ENCODE data around the gene RB1.
A peak's percentile ranks its signal among the peaks of the same experiment; 100 is the strongest.
"Not testable (repeated sequence)": the region's sequence is repeated elsewhere in the genome, so short reads cannot be mapped to it uniquely, and the experiment has no call there.

Gene RB1

DNA sequence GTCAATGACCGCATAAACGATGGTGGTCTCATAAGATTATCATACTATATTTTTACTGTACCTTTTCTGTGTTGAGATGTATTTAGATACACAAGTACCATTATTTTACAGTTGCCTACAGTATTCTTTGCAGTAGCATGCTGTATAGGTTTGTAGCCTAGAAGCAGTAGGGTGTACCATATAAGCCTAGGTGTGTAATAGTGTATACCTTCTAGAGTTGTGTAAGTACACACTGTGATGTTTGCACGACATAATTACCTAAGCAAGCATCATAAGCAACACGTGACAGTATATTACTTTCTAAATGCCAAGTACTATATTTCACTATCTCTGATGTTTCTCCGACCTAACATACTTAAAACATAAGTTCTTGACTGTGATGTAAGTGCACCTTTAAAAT, 106.6 kb downstream of the RB1 start:
- no peak for DNase-seq (ENCODE audit: low read depth)

DNA sequence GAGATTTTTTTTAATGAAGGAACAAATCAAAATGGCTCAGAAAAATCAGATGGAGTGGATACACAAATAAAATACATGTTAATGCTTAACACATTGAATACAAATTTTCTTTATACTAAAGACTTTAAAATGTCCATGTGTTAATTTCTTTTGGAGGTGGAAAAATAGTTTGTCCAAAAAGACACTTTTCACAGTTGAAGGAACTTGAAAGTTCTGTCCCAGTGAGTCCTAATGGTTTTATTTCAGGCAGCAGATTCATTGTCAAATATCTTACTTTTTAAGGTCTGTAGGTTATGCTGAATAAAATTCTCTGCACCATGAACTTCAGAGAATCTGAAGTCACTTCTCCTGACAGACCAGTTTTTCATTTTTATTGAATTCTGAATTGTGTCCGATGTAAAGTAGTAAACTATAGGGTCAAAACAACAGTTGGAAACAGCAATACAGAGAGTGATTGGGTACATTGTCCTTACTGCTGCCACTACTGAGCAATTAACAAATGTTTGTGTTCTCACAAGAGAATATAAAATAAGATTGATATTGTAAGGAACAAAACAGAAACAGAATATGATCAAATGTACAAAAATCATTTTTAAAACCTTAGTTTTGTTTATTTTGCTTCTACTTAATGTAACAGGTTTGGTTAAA, 107.7 kb downstream of the RB1 start:
- DNase-seq (ENCODE audit: low read depth): no peak

DNA sequence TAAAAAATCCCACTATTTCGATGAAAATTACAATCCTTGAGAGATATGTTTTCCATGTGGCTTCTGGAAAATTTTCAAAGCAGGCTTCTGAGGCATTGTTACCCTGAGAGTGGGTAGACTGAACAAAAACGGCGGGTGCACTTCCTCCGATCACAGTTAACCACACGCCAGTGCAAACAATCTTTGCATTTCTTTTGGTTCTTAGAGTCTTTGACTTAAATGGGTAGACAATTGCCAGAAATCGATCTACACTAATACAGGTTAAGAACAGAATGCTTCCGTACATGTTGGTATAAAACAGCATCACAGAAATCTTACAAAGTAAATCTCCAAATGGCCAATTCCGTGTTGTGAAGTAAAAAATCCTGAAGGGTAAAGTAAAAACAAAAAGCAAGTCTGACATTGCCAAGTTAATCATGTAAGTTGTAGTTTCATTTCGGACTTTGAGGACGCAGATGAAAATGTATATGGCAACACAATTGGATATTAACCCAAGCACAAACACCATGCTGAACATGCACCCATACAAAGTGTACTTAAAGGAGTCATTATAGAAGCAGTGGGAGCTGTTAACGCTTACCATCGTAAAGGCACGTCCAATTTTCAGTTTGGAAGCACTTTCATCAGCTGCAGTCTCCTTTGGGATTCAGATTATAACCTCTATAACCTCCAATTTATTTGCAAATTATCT, 108.4 kb downstream of the RB1 start:
- DNase-seq (ENCODE audit: low read depth): no peak

DNA sequence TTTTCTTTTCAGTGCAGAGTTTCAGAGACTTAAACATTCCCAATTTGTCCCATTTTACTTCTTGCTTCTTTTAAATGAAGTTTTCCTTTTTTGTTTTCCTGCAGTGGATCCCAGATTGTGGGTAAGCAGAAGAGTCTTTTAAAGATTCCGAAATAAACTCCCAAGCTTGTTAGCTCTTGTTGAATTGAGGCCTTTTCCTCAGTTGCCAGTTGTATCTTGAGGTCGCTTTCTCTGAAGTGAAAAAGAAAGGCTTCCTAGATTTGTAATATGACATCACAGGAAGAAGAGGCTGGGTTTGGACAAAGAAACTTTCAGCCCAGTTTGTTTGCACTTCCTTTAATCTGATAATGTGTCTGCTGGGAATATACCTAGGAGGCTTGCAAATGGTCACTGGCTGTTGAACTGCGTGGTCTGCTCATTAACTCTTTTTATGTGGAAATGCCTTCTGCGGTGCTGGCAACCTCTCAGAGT, 109.4 kb downstream of the RB1 start, which contains the start of gene LPAR6:
TSS of gene LPAR6 (minus strand) at position 233 of the 471 bp plus-strand sequence. CDS start 690 bp downstream, outside the sequence.
- DNase-seq (ENCODE audit: low read depth): no peak

DNA sequence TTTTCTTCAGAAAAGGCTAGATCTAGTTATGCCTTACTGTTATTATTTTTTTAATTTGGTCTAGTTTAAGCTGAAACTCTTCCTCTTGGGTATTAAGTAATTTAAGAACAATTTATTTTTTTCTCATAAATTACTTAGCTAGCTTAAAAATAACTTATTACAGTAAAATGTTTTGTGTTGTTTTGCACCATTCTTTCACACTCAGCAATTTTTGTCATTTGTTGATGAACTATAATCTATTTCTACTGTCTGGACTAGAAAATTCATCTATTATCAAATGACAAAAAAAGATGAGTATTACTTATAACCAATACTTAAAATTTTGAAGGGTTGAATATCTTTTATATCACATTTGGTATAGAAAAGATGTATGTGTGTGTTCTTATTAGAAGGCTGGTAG, 111.0 kb downstream of the RB1 start:
- DNase-seq (ENCODE audit: low read depth): no peak

DNA sequence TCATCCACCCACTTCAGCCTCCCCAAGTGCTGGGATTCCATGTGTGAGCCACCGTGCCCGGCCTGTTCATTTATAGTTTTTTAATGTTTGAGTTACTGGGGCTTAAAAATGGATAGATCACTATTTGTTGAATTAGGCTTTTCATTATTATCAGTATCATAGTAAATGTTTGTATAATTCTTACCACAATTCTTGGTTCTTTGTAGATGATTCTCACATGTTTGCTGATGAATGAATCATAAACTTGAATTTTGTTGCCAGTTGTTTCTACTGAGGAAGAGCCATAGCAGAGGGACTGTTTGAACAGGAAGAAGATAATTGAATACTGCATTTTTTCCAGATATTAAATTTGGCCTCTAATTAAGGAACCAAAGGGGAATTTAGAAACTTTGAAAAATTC, 112.0 kb downstream of the RB1 start:
- DNase-seq (ENCODE audit: low read depth): no peak

DNA sequence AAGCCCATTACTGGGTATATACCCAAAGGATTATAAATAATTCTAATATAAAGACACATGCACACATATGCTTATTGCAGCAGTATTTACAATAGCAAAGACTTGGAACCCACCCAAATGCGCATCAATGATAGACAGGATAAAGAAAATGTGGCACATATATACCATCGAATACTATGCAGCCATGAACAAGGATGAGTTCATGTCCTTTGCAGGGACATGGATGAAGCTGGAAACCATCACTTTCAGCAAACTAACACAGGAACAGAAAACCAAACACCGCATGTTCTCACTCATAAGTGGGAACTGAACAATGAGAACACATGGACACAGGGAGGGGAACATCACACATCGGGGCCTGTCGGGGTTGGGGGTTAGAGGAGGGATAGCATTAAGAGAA, 118.5 kb downstream of the RB1 start:
- not testable (repeated sequence) for DNase-seq (ENCODE audit: low read depth)

DNA sequence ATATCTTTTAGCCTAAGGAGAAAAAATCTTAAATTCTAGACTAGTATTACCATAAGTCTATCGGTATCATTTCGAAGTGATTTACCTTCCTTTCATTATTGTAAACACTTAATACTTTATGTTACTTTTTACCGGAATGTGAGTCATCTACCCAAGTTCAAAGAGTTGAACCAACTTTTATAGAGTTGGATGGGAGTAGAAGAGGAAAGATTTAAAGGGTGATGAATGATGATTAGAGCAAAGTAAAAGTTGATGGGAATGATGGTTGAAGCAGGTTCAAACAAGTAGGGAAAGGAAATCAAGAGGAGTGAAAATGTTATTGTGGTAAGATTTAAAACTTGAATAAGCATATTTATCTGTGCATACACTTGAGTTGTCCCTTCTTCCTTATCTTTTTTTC, 120.7 kb downstream of the RB1 start:
- DNase-seq (ENCODE audit: low read depth): no peak

DNA sequence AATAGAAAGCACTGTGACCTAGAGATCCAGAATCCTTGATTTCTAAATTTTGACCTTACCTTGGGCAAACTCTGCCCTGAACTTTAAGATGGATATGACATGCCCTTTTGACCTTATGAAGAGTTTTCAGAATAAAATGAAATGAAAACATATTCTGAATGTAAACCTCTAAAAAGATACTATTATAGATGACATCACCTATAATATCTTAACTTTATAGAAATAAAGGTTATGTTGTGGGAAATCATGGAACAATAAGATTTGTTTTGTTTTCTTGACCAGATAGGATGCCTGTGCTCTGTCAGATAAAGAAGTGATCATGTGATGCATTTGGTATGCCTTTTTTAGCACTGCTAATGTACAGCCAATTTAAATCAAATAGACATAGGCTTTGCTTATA, 122.5 kb downstream of the RB1 start:
- no peak for DNase-seq (ENCODE audit: low read depth)

DNA sequence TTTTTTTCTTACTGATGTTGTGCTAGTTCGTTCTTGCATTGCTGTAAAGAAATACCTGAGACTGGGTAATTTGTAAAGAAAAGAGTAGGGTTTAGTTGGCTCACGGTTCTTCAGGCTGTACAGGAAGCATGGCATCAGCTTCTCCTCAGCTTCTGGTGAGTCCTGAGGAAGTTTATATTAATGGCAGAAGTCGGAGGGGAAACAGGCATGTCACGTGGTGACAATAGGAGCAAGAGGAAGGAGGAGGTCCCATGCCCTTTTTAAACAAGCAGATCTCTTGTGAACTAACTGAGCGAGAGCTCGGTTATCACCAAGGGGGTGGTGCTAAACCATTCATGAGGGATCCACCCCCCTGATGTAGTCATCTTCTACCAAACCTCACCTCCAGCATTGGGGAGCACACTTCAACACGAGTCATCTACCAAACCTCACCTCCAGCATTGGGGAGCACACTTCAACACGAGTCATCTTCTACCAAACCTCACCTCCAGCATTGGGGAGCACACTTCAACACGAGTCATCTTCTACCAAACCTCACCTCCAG, 123.3 kb downstream of the RB1 start:
- not testable (repeated sequence) for DNase-seq (ENCODE audit: low read depth)

DNA sequence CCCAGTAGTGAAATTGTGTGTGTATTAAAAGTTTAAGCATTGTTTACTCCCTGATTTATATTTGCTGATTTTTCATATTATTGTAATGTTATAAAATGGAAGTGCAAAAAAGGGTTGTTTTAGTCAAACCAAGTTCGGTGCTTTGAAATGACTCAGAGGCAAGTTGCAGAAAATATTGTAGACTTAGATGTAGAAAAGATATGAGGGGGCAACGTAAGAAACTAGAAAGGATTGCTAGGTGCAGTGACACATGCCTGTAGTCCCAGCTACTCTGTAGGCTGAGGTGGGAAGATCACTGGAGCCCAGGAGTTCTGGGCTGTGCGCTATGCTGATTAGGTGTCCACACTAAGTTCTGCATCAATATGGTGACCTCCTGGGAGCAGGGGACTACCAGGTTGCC, 125.5 kb downstream of the RB1 start:
- DNase-seq (ENCODE audit: low read depth): no peak

DNA sequence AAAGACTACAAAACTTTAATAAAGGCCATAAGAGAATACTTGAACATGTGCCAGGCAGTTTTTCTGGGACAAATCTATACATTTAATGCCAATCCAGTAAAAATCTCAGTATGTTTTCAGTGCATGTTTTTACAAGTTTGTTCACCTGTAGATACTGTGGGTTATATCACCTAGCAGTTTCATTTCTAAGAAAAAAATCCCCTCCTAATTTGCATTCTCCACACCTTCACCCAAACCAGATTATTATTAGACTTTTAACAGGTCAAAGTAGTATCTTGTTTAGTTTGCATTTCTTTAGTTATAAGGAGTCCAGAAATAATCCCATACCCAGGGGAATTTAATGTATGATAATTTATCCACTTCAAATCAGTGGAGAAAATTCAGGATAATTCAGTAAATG, 126.3 kb downstream of the RB1 start:
- DNase-seq (ENCODE audit: low read depth): no peak

DNA sequence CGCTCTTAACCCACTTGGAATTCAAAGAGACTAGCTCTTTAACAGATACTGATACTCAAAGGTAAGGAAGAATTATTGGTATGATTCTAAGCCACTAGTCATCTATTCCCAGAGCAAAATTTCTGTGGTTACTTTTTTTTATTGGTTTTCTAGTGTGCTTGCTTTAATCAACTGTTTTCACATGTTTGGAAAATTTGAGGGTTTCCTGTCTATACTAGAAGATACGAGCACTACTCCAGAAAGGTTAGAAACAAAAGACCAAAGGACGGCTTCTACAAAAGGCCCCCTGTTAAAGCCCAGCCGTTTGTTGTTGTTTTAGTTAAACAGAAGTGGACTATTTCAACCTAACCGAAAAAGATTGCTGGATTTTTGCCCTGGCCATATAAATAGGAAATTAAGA, 127.9 kb downstream of the RB1 start:
- DNase-seq (ENCODE audit: low read depth): no peak

DNA sequence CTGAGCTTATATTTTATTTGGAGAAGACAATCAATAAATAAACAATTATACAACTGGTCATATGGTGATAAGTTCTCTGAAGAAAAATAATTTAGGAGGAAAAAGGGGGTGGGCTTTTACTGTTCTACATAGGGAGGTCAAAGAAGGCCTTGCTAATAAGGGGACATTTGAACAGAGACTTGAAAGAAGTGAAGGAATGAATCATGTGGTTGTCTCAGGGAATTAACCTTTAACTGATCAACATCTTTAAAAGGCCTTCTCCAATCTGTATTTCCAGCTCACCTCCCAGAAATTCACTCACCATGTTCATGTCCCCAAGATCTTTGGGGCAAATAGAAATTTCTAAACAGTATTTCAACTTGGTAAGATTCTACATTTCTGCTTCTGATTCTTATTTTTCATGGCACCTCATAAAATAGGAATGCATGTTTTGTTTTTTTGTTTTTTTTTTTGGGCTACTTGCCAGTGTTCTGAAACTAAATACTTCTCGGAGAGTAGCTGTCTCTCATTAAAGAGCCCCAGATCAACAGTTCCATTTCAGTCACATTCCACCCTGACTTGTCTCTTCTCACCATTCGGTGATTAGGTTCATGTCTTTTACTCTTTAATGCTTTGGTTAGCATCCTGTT, 128.6 kb downstream of the RB1 start:
- no peak for DNase-seq (ENCODE audit: low read depth)

DNA sequence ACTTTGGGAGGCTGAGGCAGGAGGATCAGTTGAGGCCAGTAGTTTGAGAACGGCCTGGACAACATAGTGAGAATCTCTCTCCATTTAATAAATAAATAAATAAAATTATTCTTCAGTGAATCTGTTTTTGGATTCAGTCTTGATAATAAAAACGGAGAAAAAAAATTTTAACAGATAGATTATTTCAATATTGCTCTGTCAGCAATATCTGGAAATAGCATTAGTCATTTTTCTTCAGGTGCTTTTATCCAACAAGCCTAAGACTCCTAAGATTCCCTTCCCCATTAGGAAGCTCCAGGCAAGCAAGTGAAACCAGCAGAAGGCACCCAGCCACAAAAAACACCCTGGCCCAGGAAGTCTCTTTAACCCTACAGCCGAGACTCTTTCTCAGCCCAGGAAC, 130.6 kb downstream of the RB1 start:
- DNase-seq (ENCODE audit: low read depth): no peak

DNA sequence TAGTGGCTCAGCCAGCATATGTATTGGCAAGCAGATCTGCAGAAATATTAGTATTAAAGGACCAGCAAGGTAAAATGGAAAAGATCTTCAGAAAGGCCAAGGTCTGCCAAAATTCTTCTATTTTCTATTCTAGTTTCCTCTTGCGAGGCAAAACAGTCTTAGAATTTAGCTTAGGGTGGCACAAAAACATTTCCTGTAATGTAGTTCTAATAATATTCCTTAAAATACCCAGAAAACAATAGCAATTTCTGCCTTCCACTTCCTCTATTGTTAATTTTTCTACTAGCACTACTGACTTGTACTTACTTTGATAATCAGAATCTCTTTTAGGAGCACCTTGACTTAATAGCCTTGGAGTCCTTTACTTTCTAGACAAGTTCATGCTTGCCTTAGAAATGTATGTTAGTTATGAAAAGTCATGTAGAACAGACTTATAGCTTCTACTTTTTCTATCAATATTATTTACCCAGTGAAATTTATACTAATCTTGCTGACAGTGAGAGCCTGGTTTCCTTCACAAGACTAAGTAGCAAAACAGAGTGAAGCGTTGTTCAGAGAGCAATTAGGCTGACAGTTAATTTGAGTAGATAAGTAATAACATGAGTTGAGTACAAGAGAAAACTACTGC, 133.2 kb downstream of the RB1 start:
- no peak for DNase-seq (ENCODE audit: low read depth)

DNA sequence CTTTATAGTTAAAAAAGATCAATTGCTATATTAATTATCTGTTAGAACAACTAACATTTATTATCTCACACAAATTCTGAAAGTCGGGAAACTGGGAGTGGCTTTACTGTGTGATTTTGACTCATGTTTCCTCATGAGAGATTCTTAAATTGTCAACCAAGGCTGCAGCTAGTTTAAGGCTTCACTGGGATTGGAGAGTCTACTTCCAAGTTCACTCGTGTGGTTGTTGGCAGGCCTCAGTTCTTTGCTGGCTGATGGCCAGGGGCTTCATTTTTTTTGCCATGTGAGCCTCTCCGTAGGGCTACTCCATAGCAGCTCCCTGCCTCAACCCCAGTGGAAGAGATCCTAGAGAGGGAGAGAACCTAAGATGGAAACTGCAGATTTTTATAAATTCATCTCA, 133.8 kb downstream of the RB1 start:
- DNase-seq (ENCODE audit: low read depth): peak; percentile 61

DNA sequence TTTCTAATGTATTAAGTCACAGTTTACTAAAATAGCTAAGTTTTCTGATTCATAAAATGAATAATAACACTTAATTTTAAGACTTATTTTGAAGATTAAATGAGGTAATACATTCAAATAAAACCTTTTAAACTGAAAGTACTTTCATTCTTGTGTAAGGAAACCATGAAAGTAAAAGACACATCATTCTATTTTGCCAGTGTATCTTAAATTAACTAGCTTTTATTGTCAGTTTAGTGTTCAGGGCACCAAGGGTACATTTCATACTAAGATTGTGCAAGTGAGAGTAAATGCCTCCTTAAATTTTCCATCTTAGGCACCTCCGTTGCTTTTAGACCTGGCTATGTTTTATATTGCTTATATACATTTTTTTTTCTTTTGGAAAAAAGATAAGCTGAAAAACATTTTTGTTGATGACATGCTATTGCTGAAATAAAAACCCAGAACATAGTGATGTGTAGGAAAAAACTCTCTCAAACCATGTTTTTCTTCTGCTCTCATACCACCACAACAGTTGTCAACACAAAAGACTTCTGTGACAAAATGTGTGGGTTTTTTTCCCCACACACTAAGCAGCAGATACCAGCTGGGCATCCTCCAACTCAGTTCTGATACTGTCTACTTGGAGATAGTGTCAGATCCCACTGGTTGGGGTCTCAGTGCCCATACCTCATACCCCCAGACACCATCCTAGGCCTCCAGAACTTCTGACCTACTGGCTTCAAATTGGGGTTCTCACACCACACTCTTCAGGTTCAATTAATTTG, 140.1 kb downstream of the RB1 start:
- DNase-seq (ENCODE audit: low read depth): no peak

DNA sequence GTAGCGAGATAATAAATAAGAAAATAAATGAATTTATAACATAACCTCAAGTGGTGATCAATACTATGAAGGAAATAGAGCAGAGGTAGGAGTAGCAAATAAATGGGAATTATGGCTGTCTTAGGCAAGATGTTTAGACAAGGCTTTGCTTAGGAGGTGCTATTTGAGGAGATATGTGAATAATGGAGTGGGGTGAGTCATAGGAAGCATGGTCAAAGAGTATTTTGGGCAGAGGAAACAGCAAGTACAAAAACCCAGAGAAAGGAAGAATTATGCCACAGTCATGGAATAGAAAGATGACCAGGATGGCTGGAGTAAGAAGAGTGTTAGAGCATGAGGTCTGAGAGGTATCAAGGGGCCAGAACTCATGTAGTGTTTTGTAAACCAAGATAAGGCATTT, 142.9 kb downstream of the RB1 start:
- DNase-seq (ENCODE audit: low read depth): no peak

DNA sequence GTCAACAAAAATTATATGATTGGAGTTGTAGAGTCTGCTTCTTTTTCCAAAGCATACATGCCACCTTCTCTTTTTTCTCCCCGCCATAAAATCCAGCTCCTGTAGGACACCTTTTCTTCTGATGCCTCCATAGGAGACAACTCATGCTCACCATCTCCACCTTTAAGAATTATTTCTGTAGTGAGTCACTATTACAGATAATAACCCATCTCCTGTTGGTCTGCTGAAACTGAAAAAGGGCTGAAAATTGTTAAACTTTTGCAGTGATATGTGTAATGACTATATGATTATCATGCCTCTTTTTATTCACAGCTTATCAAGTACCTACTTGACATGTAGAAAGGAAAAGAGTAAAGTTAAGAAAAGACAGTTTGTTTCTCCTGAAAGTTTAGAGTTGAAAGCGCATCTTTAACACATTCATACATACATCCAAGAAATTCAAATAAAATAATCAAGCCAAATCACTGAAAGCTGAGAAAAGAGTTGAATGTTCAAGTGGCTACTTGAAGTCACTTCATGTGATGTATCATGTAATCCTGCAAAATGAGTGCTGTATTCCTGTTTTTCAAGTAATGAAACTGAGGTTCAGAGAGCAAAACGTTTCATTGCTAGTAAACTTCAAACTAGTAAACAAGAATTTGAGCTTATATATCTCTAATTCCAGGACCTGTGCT, 144.9 kb downstream of the RB1 start:
- no peak for DNase-seq (ENCODE audit: low read depth)

DNA sequence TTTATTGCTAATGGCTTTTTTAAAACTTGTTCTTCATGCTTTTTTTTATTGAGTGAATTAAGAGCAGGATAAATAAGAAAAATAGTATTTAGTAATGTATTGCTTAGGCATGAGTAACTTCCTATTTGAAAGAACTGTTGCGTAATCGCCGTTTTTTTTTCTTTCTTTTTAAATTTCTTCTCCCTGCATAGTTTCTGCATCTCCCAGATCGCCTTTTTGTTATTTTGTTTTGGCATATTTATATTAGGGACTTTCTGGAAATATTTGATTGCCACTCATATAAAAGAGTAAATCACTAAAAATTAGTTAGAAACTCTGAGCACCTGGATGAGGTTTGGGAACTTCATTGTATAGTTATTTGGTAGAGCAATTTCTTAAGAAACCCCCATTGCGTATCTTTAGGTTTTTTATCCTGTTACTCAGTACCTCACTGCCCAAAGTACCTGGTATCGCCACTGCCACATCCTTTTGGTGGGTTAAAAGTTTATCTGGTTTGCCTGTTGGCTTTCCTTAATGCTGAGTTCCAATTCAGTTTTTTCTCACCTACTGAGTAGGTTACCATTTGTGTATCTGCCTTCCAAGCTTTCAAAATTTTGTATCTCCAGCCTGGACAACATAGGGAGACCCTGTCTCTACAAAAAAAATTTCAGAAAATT, 145.5 kb downstream of the RB1 start:
- DNase-seq (ENCODE audit: low read depth): peak; percentile 42

All from fibroblast of the conjunctiva (primary cell).